Stimulated activated CD4-positive, alpha-beta T cell treated with anti-CD3 and anti-CD28 coated beads, Interleukin-1b, Interleukin-23, amount 100 ng/mL, for 24 hours (primary cell): ENCODE measurements around the gene PEAK3.

Experiments
- DNase-seq, 4 experiments: peaks; one replicate each; pipeline ENCODE4 v3.0.0-alpha.2; 2020; ENCODE audit warnings: low read depth in 4 of 4, low spot score in 1 of 4

Gene PEAK3

DNA sequence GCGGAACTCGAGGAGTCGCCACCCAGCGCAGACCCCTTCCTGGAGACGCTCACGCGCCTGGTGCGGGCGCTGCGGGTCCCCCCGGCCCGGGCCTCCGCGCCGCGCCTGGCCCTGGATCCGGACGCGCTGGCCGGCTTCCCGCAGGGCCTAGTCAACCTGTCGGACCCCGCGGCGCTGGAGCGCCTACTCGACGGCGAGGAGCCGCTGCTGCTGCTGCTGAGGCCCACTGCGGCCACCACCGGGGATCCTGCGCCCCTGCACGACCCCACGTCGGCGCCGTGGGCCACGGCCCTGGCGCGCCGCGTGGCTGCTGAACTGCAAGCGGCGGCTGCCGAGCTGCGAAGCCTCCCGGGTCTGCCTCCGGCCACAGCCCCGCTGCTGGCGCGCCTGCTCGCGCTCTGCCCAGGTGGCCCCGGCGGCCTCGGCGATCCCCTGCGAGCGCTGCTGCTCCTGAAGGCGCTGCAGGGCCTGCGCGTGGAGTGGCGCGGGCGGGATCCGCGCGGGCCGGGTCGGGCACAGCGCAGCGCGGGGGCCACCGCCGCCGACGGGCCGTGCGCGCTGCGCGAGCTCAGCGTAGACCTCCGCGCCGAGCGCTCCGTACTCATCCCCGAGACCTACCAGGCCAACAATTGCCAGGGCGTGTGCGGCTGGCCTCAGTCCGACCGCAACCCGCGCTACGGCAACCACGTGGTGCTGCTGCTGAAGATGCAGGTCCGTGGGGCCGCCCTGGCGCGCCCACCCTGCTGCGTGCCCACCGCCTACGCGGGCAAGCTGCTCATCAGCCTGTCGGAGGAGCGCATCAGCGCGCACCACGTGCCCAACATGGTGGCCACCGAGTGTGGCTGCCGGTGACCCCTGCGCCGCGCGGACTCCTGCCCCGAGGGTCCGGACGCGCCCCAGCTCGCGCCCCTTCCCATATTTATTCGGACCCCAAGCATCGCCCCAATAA is 30.6 kb downstream of the PEAK3 start:
- DNase-seq, result no peak

DNA sequence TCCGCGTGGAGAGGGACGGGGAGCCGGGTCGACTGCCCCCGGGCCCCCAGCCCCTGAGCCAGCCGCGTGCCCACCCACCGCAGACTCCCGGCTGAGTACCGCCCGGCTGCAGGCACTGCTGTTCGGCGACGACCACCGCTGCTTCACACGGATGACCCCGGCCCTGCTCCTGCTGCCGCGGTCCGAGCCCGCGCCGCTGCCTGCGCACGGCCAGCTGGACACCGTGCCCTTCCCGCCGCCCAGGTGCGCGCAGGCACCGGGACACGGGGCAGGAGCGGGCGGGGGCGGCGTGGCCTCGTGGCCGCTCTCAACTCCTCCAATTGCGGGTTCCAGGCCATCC is 31.2 kb downstream of the PEAK3 start:
- DNase-seq, result no peak

DNA sequence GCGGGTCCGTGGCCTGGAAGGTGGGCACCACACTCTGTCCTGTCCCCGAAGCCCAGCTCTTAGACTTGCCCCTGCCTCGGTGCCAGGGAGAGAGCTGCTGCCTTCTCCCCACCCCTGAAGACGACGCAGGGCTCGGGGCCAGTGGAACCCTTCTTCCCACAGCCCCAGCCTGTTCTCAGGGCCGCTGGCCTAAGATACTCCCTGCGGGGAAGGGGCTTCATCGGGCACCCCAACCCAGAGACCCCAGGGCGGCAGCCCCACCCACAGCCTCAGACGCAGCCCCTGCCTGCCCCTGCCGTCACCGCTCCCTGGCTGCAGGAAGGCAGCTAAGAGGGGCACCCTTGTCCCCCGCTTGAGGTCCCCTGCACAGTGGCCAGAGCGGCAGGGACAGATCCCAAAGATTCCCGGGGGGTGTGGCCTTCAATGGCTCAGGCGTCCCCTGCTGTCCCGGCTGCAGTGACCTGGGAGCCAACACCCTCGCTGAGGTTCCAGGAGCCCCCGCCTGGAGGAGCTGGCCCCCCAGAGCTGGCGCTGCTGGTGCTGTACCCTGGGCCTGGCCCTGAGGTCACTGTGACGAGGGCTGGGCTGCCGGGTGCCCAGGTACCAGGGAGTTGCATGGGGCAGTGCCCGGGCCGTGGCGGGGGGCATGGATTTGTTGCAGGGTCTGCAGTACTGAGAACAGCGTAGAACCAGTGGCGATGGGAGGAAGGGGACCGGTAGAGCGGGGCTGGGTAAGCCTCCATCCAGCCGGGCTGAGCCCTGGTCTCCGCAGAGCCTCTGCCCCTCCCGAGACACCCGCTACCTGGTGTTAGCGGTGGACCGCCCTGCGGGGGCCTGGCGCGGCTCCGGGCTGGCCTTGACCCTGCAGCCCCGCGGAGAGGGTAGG is 31.9 kb downstream of the PEAK3 start:
- DNase-seq, result no peak

DNA sequence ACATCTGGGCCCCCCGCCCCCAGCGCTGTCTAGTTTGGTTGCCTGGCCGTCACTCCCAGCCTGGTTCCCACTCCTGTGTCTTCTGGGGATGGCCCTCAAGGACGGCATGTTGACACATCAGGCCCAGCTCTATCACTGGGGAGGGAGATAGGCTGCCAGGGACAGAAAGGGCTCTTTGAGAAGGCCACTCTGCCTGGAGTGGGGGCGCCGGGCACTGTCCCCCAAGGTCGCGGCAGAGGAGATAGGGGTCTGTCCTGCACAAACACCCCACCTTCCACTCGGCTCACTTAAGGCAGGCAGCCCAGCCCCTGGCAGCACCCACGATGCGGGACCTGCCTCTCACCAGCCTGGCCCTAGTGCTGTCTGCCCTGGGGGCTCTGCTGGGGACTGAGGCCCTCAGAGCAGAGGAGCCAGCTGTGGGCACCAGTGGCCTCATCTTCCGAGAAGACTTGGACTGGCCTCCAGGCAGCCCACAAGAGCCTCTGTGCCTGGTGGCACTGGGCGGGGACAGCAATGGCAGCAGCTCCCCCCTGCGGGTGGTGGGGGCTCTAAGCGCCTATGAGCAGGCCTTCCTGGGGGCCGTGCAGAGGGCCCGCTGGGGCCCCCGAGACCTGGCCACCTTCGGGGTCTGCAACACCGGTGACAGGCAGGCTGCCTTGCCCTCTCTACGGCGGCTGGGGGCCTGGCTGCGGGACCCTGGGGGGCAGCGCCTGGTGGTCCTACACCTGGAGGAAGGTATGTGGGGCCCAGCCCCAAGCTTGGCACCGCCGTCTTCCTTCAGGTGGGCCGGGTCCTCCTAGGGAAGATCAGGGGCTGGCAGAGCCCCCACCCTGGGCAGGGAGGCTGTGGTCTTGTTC is 32.7 kb downstream of the PEAK3 start, which contains the start of gene AMH:
Gene AMH (plus strand): TSS at position 314 of the 857 bp plus-strand sequence. CDS start 10 bp downstream, at position 324.
- DNase-seq, result no peak

DNA sequence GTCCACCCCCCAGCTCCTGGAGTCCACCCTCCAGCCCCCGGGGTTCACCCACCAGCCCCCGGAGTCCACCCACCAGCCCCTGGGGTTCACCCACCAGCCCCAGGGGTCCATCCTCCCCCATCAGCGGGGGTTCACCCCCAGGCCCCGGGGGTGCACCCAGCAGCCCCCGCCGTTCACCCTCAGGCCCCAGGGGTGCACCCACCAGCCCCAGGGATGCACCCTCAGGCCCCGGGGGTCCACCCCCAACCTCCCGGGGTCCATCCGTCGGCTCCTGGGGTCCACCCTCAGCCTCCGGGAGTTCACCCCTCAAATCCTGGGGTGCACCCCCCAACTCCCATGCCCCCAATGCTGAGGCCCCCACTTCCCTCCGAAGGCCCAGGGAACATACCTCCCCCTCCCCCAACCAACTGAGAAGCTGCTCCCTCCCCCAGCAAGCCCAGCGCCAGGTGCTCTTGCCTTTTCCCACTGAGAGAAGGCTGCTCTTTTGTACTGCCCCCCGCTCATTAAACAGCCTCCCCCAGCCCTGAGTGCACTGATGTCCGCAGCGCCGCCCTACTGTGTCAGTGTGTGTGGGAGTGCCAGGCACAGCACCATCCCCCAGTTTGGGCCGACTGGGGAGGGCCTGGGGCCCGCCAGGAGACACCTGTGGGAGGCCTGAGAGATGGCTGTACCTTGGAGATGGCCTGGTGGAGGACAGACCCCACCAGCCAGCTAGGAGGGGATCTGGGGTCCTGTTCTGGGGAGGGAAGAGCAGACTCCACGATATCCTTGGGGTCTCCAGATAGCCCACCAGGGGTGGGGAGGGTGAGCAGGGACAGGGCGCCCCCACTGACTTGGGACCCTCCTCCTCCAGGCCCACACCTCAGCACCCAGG is 33.6 kb downstream of the PEAK3 start:
- DNase-seq, result no peak

DNA sequence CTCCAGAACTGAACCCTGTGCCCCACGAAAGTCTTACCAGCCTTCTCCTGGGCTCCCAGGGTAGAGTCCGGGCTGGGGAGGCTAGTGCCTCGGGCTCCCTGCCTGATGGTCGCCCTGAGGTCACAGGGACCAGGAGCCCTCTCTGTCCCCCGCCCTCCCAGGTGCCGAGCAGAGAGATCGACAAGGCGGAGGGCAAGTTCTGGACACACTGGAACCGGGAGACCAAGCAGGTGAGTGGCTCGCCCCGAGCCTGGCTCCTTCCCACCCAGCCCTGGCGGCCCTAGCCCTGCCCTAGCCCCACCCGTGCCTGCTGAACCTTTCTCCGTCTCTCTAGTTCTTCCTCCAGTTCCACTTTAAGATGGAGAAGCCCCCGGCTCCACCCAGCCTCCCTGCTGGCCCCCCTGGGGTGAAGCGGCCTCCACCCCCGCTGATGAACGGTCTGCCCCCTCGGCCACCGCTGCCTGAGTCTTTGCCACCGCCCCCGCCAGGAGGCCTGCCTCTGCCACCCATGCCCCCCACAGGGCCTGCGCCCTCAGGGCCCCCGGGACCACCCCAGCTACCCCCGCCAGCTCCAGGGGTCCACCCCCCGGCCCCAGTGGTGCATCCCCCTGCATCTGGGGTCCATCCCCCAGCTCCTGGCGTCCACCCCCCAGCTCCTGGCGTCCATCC is 34.4 kb downstream of the PEAK3 start:
- no peak for DNase-seq

DNA sequence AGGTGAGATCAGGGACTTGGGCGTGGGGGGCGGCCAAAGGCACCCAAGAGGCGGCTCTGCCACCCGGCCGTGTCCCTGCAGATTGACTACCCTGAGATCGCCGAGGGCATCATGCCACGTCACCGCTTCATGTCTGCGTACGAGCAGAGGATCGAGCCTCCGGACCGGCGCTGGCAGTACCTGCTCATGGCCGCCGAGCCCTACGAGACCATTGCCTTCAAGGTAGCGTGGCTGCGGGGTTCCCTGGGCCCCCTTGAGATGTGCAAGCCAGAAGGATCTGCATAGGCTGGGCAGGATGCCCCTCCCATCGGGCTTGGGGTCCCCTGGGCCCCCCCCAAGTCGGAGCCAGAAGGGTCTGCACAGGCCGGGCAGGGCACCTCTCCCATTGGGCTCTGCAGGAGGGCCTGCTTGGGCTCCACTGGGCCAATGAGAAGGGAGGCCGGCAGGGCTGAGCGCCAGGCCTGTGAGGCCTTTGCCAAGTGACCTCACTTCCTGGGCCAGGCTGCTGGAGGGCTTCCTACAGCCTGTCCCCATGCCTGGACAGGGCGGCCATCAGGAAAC is 35.1 kb downstream of the PEAK3 start:
- no peak for DNase-seq

DNA sequence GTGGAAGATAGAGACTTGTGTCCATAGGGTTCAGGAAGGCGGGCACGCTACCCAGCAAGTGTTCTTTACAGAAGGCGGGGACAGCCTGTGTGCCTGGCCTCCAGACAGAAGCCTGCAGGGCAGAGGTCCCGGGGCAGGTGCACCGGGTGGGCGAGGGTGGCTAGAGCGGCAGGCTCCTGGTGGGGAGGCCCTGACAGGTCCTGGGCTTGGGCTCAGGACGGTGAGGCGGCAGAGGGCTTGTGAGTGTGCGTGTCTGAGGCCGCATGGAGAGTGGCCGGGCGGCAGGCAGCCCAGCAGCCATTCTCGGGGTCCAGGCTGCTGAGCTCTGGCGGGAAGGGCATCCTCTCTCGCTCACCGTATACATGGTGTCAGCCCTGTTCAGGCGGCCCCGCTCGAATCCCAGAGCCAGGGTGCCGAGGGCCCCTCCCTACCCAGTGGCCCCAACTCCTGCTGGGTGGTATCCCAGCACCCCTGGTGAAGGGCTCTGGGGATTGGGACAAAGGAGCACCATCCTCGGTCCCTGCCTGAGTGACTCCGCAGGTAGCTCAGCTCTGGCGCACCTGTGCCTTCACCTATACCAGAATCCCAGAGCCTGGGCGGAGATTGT is 35.9 kb downstream of the PEAK3 start:
- DNase-seq, result no peak

DNA sequence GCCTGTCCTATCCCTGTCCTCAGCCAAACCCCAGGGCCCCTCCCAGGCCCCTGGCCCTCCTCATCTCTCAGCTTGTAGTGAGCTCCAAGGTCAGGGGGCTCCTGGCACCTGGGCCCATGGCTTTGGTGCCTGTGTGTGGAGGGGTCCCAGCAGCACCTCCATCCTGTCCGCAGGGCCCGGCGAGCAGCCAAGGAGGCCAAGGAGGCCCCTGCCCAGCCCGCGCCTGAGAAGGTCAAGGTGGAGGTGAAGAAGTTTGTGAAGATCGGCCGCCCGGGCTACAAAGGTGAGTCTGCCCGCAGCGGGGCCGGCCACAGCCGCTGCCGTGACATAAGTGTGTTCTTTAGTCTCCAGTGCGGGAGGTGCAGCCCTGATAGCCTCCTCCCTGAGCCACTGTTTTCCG is 36.7 kb downstream of the PEAK3 start:
- no peak for DNase-seq

DNA sequence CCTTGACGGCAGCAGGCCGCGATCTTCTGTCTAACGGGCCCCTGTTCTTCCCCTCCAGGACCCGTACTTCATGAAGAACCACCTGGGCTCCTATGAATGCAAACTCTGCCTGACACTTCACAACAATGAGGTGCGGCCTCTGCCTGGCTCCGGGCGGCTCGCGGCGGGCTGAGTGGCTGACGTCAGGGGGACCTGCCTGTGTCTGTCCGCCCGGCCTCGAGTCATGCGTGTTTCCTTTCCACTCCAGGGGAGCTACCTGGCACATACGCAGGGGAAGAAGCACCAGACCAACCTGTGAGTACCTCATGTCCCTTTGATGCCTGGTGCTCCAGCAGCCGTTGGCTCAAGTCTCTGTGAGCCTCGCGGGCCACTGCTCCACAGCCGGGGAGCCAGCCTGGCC is 37.5 kb downstream of the PEAK3 start:
- DNase-seq, result no peak

DNA sequence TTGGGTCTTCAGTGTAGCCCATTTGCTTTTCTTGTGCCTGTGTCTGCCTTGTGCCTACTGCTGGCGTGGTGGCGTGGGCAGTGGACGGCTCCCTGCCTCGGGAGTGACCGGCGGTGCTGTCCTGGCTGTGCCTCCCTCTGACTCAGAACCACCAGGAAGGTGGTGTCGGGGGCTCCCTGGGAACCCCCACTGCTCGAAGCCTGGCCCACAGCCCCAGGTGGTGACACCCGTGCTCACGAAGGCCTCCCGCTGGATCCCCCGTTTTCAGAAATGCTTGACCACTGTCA is 37.9 kb downstream of the PEAK3 start:
- no peak for DNase-seq

DNA sequence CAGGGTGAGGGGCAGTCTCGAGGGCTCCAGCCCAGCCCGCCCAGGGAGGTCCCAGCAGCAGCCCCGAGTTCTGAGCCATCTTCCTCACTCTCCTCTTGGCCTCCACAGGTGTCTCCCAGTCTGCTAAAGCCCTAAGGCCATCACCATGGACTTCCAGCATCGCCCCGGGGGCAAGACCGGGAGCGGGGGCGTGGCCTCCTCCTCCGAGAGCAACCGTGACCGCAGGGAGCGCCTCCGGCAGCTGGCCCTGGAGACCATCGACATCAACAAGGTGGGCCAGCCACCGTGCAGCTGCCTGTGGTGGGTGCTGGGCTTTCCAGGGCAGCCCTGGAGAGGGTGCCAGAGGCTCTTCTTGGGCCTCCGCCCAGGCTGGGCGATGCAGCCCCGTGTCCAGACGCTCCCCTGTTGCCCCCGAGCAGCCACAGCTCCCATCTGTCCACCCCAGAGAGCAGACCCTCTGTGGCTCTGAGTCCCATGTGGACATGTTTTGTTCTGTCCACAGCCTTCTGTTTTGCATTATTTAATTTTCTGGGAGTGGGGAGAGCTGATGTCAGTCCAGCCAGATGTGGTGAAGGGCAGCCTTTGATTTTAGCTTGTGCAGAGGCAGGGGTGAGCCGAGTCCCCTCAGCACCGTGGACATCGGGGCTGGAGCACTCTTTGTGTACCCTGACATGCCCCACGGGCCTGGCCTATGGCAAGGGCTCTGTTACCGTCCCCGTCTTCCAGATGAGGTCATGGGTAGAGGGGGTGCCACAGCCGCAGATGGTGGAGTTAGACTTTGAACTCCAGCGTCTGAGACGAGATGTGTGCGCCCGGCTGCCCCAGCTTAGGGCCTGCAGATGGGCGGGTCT is 38.5 kb downstream of the PEAK3 start:
- DNase-seq, result no peak

DNA sequence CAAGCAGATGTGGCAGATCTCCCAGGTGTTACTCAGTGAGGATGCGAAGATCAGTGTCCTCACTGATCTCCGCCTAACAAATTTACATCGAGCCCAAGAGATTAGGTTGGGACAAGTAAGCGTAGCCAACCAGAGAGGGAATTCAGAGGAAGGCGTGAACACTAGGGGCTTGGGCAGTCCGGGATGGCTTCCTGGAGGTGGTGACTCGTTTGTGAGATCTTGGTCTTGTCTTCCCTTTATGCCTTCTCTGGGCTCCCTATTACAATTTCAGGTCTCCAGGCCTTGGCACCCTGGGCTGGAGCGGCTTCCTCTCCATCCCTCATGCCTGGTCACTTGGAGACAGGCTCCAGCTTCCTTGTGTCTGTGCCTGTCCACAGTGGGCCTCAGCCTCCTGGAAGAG is 39.2 kb downstream of the PEAK3 start:
- no peak for DNase-seq

DNA sequence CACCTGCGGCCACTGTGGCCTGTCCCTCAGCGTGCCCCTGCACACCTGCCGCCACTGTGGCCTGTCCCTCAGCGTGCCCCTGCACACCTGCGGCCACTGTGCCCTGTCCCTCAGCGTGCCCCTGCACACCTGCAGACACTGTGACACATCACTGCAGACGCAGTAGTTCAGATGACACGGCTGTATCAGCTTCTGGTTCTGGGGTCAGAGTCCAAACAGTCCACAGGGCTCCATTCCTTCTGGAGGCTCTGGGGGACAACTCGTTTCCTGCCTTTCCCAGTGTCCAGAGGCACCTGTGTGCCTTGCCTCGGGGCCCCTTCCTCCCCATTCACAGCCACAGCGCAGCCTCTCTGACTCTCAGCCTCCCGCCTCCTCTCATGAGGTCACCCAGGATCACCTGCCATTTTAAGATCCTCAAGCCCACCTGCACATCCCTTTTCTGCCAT is 39.9 kb downstream of the PEAK3 start:
- no peak for DNase-seq

DNA sequence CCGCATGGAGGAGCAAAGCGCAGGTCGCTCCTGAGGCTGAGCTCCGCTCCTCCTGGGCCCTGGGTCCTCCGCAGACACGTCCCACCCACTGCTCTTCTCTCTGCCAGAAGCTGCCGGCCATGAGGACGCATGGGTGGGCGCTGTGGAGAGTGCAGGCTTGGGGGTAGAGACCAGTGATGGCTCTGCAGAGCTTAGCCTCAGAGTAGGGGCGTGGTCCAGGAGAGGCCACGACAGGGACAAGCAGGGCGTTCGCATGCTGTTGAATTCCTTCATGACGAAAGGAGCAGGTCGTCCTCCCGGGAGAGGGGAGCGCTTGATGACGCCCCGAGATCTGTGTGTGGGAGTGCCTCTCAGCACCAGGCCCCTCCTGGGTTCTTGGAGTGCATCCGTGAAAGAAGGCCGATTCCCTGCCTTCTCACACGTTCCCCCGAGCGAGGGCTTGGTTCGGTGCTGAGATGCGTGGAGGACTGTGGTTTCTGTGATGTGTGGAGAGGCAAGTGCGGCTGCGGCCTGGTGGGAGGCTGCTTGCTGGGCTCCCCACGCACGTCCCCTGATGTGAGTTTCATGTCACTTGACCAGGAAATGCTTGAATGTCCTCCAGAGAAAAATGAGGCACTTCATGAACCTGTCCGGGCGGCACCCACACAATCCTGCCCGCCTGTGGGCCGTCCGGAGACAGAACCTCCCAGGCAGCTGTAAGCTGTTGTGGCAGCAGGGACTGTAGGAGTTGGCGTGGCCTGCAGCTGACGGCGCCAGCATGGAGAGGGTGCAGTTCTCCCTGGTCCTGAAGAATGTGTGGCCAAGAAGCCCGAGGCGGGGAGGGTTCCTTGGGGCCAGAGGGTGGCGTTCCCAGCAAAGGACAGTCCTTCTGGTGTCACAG is 40.9 kb downstream of the PEAK3 start:
- no peak for DNase-seq

DNA sequence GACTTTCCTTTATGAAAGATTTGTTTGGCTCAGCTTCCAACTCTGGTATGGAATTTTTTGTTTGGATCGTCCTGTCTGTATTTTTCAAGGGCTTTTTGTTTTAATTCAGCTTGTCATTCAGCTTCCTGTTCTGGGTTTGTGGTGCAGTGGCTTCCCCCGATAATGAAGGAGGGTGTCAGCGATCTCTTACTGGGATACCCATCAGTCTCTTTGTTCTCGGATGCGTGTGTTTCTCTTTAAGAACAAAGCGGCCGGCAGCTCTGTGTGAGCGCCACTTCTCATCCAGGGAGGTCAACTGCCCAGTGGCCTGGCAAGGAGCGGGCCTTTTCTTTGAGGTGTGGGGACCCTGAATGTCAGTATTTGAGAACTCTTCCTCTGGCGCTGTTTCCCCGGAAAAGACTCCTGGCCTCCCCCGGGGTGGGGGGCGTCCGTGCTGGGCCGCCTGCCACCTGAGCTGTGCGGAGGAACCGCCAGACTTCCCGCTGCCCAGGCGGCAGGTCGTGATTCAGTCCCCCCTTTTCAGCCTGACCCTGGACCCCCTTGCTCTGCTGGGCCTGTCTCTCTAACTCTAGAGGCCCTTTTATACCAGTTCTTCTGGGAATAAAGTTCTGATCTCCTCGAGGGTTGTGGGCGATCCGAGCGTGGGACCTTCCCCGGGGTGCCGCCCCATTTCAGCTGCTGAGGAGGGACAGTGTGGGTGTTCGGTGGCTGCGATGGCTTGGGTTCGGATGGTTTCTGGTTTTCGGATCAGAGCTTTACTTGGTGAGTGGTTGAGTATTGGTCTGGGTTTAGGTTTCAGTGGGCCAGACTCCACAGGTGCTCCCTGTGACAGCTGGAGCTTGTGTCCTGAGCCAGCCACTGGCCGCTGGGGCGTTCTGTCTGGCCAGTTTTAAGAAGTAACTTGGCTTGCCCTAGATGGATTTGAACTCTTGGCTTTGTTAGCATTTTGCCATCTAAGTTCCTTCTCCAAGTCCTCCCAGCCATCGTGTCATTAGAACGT is 41.9 kb downstream of the PEAK3 start:
- DNase-seq, result no peak
